ENCODE measurements around the gene C7orf25.
"Not testable (repeated sequence)": the region's sequence is repeated elsewhere in the genome, so short reads cannot be mapped to it uniquely, and the experiment has no call there.

The C7orf25 gene

DNA sequence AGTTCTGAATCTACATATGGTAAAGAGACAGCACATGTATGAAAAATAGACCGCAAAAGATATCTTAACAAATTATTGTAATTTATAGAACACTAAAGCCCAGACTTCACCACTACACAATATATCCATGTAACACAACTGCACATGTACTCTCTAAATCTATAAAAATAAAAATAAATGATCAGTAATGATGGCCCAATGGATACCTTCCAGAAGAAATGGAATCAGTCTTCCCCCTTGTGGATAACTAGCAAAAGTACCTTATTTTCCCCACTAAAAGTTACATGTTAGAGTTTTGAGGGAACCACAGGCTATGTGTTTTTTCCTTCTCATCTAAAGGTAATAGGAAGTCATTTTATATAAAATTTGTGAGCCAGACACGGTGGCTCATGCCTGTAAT, 25.7 kb downstream of the C7orf25 start:
- peaks cover 4% of the 10 kb centered on the region for H3K36me3 Mint-ChIP-seq (ENCODE audit: insufficient read depth)
- no peaks in the 10 kb centered on the region for H3K9me3 Mint-ChIP-seq
- H3K27ac Mint-ChIP-seq (ENCODE audit: low read depth), result no peak overlapping the region
- DNase-seq (ENCODE audit: low spot score in 2 of 2) (no peak), ATAC-seq (replicated peaks; ENCODE audit: extremely low read depth, poor library complexity, severe bottlenecking) (no peak)
- H3K27me3 Mint-ChIP-seq, result peaks cover 30% of the 10 kb centered on the region
- H3K4me1 Mint-ChIP-seq, result peaks cover 15% of the 10 kb centered on the region
- H3K4me3 Mint-ChIP-seq, result no peak overlapping the region

DNA sequence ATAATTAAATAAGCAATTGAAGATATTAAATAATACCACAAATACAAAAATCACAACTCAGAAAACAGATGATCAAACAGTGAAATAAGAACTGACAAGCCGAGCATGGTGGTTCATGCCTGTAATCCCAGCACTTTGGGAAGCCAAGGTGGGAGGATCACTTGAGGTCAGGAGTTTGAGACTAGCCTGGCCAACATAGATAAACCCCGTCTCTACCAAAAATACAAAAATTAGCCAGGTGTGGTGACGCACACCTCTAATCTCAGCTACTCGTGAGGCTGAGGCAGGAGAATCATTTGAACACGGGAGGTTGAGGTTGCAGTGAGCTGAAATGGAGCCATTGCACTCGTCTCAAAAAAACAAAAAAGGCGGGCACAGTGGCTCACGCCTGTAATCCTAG, 26.7 kb downstream of the C7orf25 start:
- peaks cover 30% of the 10 kb centered on the region for H3K27me3 Mint-ChIP-seq
- H3K27ac Mint-ChIP-seq (ENCODE audit: low read depth); H3K36me3 Mint-ChIP-seq (ENCODE audit: insufficient read depth); H3K4me3 Mint-ChIP-seq; H3K9me3 Mint-ChIP-seq; DNase-seq (ENCODE audit: low spot score in 2 of 2); ATAC-seq (replicated peaks; ENCODE audit: extremely low read depth, poor library complexity, severe bottlenecking): not testable (repeated sequence)
- H3K4me1 Mint-ChIP-seq, result peaks cover 15% of the 10 kb centered on the region

DNA sequence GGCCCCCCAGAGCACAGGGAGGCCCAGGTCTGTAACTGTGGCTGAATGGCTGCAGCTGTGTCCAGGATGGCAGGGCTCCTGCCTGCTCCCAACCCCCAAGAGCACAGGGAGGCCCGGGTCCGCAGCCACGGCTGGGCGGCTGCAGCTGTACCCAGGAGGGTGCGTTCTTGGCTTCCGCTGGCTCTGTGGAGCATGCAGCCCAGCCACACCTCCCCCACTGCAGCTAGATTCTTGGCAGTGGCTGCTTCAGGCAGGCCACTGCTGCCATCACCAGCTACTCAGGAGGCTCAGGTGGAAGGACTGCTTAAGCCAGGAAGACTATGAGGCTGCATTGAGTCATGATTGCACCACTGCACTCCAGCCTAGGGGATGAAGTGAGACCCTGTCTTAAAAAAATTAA, 27.9 kb downstream of the C7orf25 start:
- DNase-seq (ENCODE audit: low spot score in 2 of 2) (no peak), ATAC-seq (replicated peaks; ENCODE audit: extremely low read depth, poor library complexity, severe bottlenecking) (no peak)
- Mint-ChIP-seq H3K4me1 (peaks cover 10% of the 10 kb centered on the region), H3K36me3 (ENCODE audit: insufficient read depth) (peaks cover 2% of the 10 kb centered on the region), H3K27me3 (peaks cover 35% of the 10 kb centered on the region), H3K4me3 (no peak overlapping the region), H3K9me3 (no peaks in the 10 kb centered on the region), H3K27ac (ENCODE audit: low read depth) (no peak overlapping the region)

DNA sequence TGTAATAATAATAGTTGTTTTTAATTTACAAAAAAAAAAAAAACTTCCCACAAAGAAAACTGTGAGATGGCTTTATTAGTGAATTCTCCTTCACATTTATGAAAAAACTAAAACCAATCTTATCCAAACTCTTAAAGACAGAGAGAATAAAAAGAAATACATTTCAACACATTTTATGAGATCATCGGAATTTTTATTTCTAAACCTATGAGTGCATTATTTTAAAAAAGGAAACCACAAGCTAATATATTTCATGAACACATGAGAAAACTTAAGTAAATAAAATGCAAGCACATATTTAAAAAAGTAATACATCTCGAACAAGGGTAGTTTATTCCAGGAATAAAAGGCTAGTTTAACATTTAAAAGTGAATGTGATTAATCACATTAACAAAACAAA, 31.5 kb downstream of the C7orf25 start:
- H3K4me1 Mint-ChIP-seq, result no peaks in the 10 kb centered on the region
- H3K27me3 Mint-ChIP-seq, result peaks cover 27% of the 10 kb centered on the region
- ATAC-seq (replicated peaks; ENCODE audit: extremely low read depth, poor library complexity, severe bottlenecking), result no peak
- no peak overlapping the region for H3K4me3 Mint-ChIP-seq
- no peaks in the 10 kb centered on the region for H3K9me3 Mint-ChIP-seq
- no peak for DNase-seq (ENCODE audit: low spot score in 2 of 2)
- no peak overlapping the region for H3K27ac Mint-ChIP-seq (ENCODE audit: low read depth)
- H3K36me3 Mint-ChIP-seq (ENCODE audit: insufficient read depth), result no peaks in the 10 kb centered on the region

DNA sequence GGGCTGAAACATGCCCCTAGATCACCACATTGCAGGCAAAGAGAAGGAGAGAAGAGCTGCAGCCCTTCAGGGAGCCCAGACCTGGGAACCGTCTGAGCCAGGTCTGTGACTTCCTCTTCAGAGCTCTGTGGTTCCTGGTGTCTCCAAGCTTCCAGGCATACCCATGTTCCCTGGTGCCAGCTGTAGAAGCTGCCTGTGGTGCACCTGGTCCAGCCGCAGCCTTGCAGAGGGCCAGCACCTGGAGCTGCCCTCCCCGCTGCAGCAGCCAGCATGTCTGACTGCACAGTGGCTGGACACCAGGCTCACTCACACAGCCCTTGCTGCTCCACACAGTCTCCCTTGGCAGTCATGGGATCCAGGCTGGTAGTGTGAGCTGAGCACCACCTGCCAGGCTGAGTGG, 33.6 kb downstream of the C7orf25 start:
- DNase-seq (ENCODE audit: low spot score in 2 of 2) (no peak), ATAC-seq (replicated peaks; ENCODE audit: extremely low read depth, poor library complexity, severe bottlenecking) (no peak)
- Mint-ChIP-seq H3K4me3 (no peak overlapping the region), H3K36me3 (ENCODE audit: insufficient read depth) (no peaks in the 10 kb centered on the region), H3K27me3 (peaks cover 48% of the 10 kb centered on the region), H3K27ac (ENCODE audit: low read depth) (no peak overlapping the region), H3K4me1 (no peaks in the 10 kb centered on the region), H3K9me3 (no peaks in the 10 kb centered on the region)

DNA sequence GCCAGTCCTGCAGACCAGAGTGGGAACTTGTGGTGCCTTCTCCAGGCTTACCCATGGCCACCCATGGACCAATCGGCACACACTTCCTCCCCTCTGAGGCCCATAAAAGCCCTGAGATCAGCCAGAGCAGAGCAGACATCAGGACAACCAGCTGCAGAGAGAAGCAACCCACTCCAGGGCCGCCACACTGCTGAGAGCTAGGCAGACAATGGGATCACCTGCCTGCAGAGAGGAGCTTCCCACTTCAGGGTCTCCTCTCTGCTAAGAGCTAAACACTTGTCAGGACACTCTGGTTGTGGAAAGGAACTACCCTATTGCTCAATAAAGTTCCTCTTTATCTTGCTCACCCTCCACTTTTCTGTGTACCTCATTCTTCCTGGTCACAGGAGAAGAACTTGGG, 34.0 kb downstream of the C7orf25 start:
- no peak for ATAC-seq (replicated peaks; ENCODE audit: extremely low read depth, poor library complexity, severe bottlenecking)
- H3K36me3 Mint-ChIP-seq (ENCODE audit: insufficient read depth), result no peaks in the 10 kb centered on the region
- H3K4me1 Mint-ChIP-seq, result no peaks in the 10 kb centered on the region
- H3K27me3 Mint-ChIP-seq, result peaks cover 52% of the 10 kb centered on the region
- no peak overlapping the region for H3K4me3 Mint-ChIP-seq
- no peak overlapping the region for H3K27ac Mint-ChIP-seq (ENCODE audit: low read depth)
- no peaks in the 10 kb centered on the region for H3K9me3 Mint-ChIP-seq
- DNase-seq (ENCODE audit: low spot score in 2 of 2), result no peak

DNA sequence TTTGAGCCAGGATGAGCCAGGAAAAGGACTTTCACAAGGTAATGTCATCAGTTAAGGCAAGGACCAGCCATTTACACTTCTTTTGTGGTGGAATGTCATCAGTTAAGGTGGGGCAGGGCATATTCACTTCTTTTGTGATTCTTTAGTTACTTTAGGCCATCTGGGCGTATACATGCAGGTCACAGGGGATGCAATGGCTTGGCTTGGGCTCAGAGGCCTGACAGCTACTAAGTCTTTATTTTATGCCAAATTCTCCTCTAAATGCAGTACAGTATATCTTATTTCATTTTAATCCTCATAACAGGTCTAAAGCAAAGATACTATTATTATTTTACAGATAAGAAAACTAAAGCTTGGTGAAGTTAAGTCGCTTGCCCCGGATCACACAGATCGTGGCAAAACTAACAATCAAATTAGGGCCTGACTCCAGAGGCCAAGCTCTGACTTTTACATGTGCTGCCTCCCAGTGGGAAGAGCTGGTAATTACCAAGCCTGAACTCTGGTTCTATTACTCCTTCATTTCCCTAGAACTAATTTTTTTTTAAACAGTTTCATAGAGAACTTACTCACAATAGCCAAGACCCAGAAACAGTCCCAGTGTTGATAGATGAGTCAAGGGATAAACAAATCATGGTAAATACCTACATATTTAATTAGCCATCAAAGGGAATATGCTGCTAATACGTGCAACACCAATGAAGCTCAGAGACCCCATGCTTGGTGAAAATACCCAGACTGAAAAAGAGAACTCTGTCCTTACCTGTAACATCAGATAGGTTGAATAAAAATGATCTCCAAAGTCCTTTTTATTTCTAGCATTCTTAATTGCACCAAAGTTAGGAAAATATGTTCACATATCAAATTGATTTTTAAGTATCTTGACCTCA, 35.4 kb downstream of the C7orf25 start:
- Mint-ChIP-seq H3K27ac (ENCODE audit: low read depth) (no peak overlapping the region), H3K27me3 (peaks cover 55% of the 10 kb centered on the region), H3K4me1 (no peaks in the 10 kb centered on the region), H3K9me3 (no peaks in the 10 kb centered on the region), H3K36me3 (ENCODE audit: insufficient read depth) (no peaks in the 10 kb centered on the region), H3K4me3 (no peak overlapping the region)
- ATAC-seq (replicated peaks; ENCODE audit: extremely low read depth, poor library complexity, severe bottlenecking), result no peak
- no peak for DNase-seq (ENCODE audit: low spot score in 2 of 2)

DNA sequence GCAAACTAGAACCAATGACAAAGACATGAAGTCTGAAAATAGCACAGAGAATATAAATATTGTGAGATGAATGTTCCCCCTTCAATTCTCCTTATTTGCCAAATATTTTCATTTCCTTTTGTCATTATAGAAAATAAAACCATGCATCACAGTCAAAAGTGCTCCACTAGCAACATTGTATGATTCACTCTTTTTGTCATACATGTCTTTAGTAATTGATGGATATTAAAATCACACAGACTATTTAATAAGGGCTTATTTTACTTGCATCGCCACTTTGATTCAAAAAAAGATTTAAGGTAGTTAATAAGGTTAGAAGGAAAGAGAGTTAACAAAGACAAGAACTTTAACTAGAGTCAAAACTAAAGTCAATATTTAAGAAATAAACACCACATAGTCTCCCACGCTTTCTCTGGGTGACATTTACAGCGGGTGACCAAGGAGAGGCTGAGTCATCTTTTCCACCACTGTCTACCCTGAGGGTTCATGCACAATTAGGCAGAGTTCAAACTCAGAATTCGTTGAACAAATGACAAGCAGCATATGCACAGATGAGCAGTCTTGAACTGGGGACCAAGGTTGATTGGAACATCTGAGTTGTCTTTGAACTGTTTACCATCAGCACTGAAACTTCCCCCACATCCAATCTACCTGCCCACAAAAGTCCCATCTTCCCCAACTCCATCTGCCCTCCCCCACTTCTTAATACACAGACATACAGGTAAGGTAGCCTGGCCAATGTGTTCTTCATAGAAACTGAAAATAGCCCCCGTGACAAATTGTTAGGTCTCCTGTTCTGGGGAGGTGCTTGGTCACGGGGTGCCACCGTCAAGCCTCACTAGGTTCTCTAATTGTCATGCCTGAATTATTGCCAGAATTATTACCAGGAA, 42.5 kb downstream of the C7orf25 start:
- ATAC-seq (replicated peaks; ENCODE audit: extremely low read depth, poor library complexity, severe bottlenecking), result no peak
- DNase-seq (ENCODE audit: low spot score in 2 of 2), result no peak

DNA sequence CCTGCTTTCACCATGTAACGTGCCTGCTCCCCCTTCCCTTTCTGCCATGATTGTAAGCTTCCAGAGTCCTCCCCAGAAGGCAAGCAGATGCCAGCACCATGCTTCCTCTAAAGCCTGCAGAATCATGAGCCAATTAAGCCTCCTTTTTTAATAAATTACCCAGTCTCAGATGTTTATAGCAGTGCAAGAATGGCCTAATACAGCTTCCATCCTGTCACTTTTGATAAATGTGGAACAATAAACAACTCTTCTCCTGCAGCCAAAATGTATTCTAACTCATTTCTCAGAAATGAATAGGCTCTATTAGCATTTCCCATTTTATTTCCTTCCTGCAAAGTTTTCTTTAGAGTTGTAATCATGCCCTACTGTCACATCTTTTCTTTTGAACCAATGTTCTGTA, 43.4 kb downstream of the C7orf25 start:
- Mint-ChIP-seq H3K4me3 (no peak overlapping the region), H3K27ac (ENCODE audit: low read depth) (no peak overlapping the region), H3K9me3 (peaks cover 9% of the 10 kb centered on the region), H3K27me3 (peaks cover 64% of the 10 kb centered on the region), H3K36me3 (ENCODE audit: insufficient read depth) (no peaks in the 10 kb centered on the region), H3K4me1 (peaks cover 9% of the 10 kb centered on the region)
- DNase-seq (ENCODE audit: low spot score in 2 of 2) (no peak), ATAC-seq (replicated peaks; ENCODE audit: extremely low read depth, poor library complexity, severe bottlenecking) (no peak)

More for the DNA sequence above, 42.5 kb downstream of the C7orf25 start:
- Mint-ChIP-seq H3K4me1 (peaks cover 9% of the 10 kb centered on the region), H3K27ac (ENCODE audit: low read depth) (no peak overlapping the region), H3K4me3 (no peak overlapping the region), H3K9me3 (peaks cover 3% of the 10 kb centered on the region), H3K27me3 (peaks cover 64% of the 10 kb centered on the region), H3K36me3 (ENCODE audit: insufficient read depth) (no peaks in the 10 kb centered on the region)

Data from central memory CD8-positive, alpha-beta T cell (primary cell).